Loucy (cell line): Measurements from ENCODE around the gene NUP54.
A peak's percentile ranks its signal among the peaks of the same experiment; 100 is the strongest.

Experiments
- H2AFZ ChIP-seq: fragments of 200-600 bp; sonication (generic); 2 replicates; pipeline ENCODE4 v1.6.0; 2016; ENCODE audit warnings: antibody characterized with exemption, mild to moderate bottlenecking, low read length, moderate library complexity
- H3F3A ChIP-seq: fragments of 200-600 bp; 2 replicates; pipeline ENCODE4 v1.6.0; 2016; ENCODE audit warnings: antibody characterized with exemption, low read depth, mild to moderate bottlenecking
- H3K27me3 ChIP-seq: fragments of 200-600 bp; sonication (generic); 2 replicates; pipeline ENCODE4 v1.6.1; 2014; ENCODE audit warnings: low read length, mild to moderate bottlenecking; ENCODE audit not compliant: insufficient read depth, poor library complexity, severe bottlenecking
- H3K36me3 ChIP-seq: fragments of 200-600 bp; sonication (generic); 2 replicates; pipeline ENCODE4 v1.6.1; 2016; ENCODE audit warnings: low read length; ENCODE audit not compliant: insufficient read depth
- H3K4me1 ChIP-seq: fragments of 200-600 bp; sonication (generic); 2 replicates; pipeline ENCODE4 v1.5.1; 2014; ENCODE audit warnings: low read length, mild to moderate bottlenecking; ENCODE audit not compliant: insufficient read depth, poor library complexity, severe bottlenecking
- H3K4me2 ChIP-seq: fragments of 200-600 bp; sonication (generic); 2 replicates; pipeline ENCODE4 v1.6.0; 2014; ENCODE audit warnings: antibody characterized with exemption, low read length, low read depth, mild to moderate bottlenecking; ENCODE audit not compliant: poor library complexity, severe bottlenecking
- H3K4me3 ChIP-seq: fragments of 200-600 bp; sonication (generic); 2 replicates; pipeline ENCODE4 v1.5.1; 2014; ENCODE audit warnings: low read length, mild to moderate bottlenecking, mixed read lengths; ENCODE audit not compliant: poor library complexity, severe bottlenecking
- H3K79me2 ChIP-seq: fragments of 200-600 bp; sonication (generic); 2 replicates; pipeline ENCODE4 v1.6.1; 2014; ENCODE audit warnings: low read length; ENCODE audit not compliant: insufficient read depth
- H3K9ac ChIP-seq: fragments of 200-600 bp; sonication (generic); 2 replicates; pipeline ENCODE4 v1.6.0; 2014; ENCODE audit warnings: mild to moderate bottlenecking, low read depth, low read length, moderate library complexity; ENCODE audit not compliant: poor library complexity, severe bottlenecking
- H3K9me2 ChIP-seq: fragments of 200-600 bp; sonication (generic); replicated peaks from 2 replicates; pipeline ENCODE4 v1.6.1; 2016; ENCODE audit warnings: low read depth, low read length, mixed read lengths
- H3K9me3 ChIP-seq: fragments of 200-600 bp; sonication (generic); 2 replicates; pipeline ENCODE4 v1.6.1; 2014; ENCODE audit warnings: mild to moderate bottlenecking, antibody characterized with exemption, low read length, low read depth; ENCODE audit not compliant: insufficient read depth
- H4K20me1 ChIP-seq: fragments of 200-600 bp; sonication (generic); 2 replicates; pipeline ENCODE4 v1.6.0; 2014; ENCODE audit warnings: antibody characterized with exemption, low read length, mild to moderate bottlenecking; ENCODE audit not compliant: insufficient read depth, poor library complexity, severe bottlenecking
- EZH2phosphoT487 ChIP-seq: fragments of 200-600 bp; IDR thresholded peaks from 2 replicates; pipeline ENCODE4 v1.6.1; 2018; ENCODE audit warnings: antibody characterized with exemption, mild to moderate bottlenecking, moderate library complexity, borderline replicate concordance
- TF ChIP-seq, protein P1 (sequence below): fragments of 200-600 bp; sonication (generic); conservative IDR thresholded peaks from 2 replicates; pipeline ENCODE4 v1.5.1; 2014; ENCODE audit warnings: mild to moderate bottlenecking, antibody characterized with exemption, low read length

NUP54 gene

DNA sequence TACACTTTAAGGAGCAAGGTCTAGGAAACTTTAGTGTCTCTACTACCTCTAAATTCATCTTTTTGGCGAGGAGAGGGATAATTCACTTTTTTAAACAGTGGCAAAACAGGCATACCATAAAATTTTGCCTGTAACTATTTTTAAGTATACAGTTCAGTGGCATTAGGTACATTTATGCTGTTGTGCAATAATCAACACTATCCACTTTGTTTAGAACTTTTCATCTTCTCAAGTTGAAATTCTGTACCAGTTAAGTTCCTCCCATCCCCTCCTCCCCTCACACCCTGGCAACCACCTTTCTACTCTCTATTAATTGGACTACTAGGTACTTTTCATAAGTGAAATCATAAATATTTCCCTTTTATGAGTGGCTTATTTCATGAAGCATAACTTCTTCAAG is 31.4 kb downstream of the NUP54 start:
- Histone ChIP-seq H3K9me2 (no peaks in the 10 kb centered on the region), H3F3A (no peaks in the 10 kb centered on the region), H3K36me3 (peaks cover 83% of the 10 kb centered on the region), H3K4me1 (no peaks in the 10 kb centered on the region), H3K9ac (no peak overlapping the region), H3K4me3 (no peak overlapping the region), H3K79me2 (no peaks in the 10 kb centered on the region), H3K4me2 (no peak overlapping the region), H4K20me1 (no peaks in the 10 kb centered on the region), H3K9me3 (no peaks in the 10 kb centered on the region), H3K27me3 (no peaks in the 10 kb centered on the region), H2AFZ (no peak overlapping the region)
- TF ChIP-seq, protein P1, sequence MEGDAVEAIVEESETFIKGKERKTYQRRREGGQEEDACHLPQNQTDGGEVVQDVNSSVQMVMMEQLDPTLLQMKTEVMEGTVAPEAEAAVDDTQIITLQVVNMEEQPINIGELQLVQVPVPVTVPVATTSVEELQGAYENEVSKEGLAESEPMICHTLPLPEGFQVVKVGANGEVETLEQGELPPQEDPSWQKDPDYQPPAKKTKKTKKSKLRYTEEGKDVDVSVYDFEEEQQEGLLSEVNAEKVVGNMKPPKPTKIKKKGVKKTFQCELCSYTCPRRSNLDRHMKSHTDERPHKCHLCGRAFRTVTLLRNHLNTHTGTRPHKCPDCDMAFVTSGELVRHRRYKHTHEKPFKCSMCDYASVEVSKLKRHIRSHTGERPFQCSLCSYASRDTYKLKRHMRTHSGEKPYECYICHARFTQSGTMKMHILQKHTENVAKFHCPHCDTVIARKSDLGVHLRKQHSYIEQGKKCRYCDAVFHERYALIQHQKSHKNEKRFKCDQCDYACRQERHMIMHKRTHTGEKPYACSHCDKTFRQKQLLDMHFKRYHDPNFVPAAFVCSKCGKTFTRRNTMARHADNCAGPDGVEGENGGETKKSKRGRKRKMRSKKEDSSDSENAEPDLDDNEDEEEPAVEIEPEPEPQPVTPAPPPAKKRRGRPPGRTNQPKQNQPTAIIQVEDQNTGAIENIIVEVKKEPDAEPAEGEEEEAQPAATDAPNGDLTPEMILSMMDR, result no peak
- TF ChIP-seq EZH2phosphoT487, result no peak

DNA sequence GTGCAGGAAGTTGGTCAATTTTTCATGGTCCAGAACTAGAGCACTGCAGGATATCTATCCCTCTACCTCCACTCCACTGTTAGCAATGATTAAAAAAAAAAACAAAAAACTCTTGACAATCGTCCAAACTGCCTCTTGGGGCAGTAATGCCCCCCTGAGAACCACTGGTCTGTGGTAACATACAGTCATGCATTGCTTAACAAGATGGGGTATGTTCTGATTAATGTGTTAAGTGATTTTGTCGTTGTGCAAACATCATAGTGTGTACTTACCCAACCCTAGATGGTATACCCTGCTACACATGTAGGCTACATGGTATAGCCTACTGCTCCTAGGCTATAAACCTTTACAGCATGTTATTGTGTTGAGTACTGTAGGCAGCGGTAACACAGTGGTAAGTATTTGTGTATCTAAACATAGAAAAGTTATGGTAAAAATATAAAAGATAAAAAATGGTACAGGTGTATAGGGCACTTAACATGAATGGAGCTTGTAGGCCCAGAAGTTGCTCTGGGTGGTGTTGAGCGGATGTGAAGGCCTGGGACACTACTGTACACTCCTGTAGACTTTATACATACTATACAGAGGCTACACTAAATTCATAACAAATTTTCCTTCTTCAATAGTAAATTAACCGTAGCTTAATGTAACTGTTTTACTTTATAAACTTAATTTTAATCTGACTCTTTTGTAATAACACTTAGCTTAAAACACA is 39.6 kb downstream of the NUP54 start:
- peaks cover 14% of the 10 kb centered on the region; the same call in 1 of the 2 replicates for H3K36me3 ChIP-seq
- TF ChIP-seq, protein P1, result peak; percentile 61
- TF ChIP-seq EZH2phosphoT487, result no peak
- no peaks in the 10 kb centered on the region for H3F3A ChIP-seq
- H3K4me1 ChIP-seq, result no peaks in the 10 kb centered on the region
- no peaks in the 10 kb centered on the region for H4K20me1 ChIP-seq
- no peak overlapping the region for H2AFZ ChIP-seq
- no peaks in the 10 kb centered on the region for H3K79me2 ChIP-seq
- no peak overlapping the region for H3K4me2 ChIP-seq
- no peak overlapping the region for H3K4me3 ChIP-seq
- no peak overlapping the region for H3K9ac ChIP-seq
- H3K27me3 ChIP-seq, result no peaks in the 10 kb centered on the region
- no peaks in the 10 kb centered on the region for H3K9me3 ChIP-seq
- no peaks in the 10 kb centered on the region for H3K9me2 ChIP-seq

DNA sequence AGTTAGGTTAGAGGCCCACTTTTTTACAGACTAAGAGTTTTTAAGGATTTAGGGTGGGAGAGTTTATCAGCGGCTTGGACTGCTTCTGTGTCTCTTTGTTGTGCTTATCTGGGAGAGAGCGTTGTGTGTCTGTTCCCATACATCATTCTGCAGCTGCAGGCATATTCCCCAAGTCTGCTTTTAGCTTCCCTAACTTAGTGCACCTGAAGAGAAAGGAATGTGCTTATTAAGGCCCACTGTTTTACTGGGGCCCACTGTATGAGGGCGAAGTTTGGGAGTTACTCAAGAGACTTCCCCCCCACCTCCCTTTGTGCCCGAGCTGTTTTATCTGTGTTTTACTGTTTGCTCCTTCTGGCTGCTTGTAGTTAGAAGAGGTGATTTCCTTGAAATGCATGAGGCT is 41.8 kb downstream of the NUP54 start:
- Histone ChIP-seq H3K27me3 (no peaks in the 10 kb centered on the region), H3K4me3 (no peak overlapping the region), H3K9ac (no peak overlapping the region), H3K9me3 (no peaks in the 10 kb centered on the region), H2AFZ (no peak overlapping the region), H3K4me2 (no peak overlapping the region), H3F3A (no peaks in the 10 kb centered on the region), H3K9me2 (no peaks in the 10 kb centered on the region), H3K4me1 (no peaks in the 10 kb centered on the region), H3K36me3 (no peaks in the 10 kb centered on the region), H4K20me1 (no peaks in the 10 kb centered on the region), H3K79me2 (no peaks in the 10 kb centered on the region)
- TF ChIP-seq, protein P1, result no peak
- no peak for TF ChIP-seq EZH2phosphoT487
